K562 (cell line): ENCODE measurements around the gene MFF.

Experiments used
- KLF1 ChIP-seq: fragments of 450-650 bp; IDR thresholded peaks from 2 replicates; pipeline ENCODE4 v1.6.1; 2016; ENCODE audit warnings: missing genetic modification characterization, missing compliant biosample characterization
- MYC ChIP-seq, 2 experiments: fragments of 250-450 bp in 1 of 2; sonication (Bioruptor Pico) in 1 of 2; IDR thresholded peaks; 2 replicates each; pipeline versions ENCODE4 v1.5.1 to v1.6.1; 2012 to 2021; ENCODE audit warnings: low read depth in 2 of 2, borderline replicate concordance in 1 of 2, improper control_type of control experiment in 1 of 2, low read length in 1 of 2, mild to moderate bottlenecking in 1 of 2, moderate library complexity in 1 of 2
- POLR2A ChIP-seq: fragments of 450-650 bp; conservative IDR thresholded peaks from 2 replicates; pipeline ENCODE4 v1.6.1; 2016
- TAF15 ChIP-seq: fragments of 200-400 bp; formaldehyde crosslinking; IDR thresholded peaks from 2 replicates; pipeline ENCODE4 v1.6.1; 2017; ENCODE audit warnings: mild to moderate bottlenecking, low read depth, low read length, moderate library complexity
- TF ChIP-seq, protein P1 (sequence below), 3 experiments: IDR thresholded peaks in 2 of 3; conservative IDR thresholded peaks in 1 of 3; 2 replicates each; pipeline ENCODE4 v1.5.1; 2011 to 2012; ENCODE audit warnings: low read length in 3 of 3, mild to moderate bottlenecking in 3 of 3, control low read depth in 2 of 3, improper control_type of control experiment in 1 of 3, inconsistent platforms in 1 of 3, low read depth in 1 of 3, mixed read lengths in 1 of 3, moderate library complexity in 1 of 3; ENCODE audit not compliant: insufficient read depth in 2 of 3
- TF ChIP-seq, protein P2 (sequence below): sonication (generic); formaldehyde crosslinking; IDR thresholded peaks from 2 replicates; pipeline ENCODE4 v1.8.1; 2023; ENCODE audit warnings: mild to moderate bottlenecking, missing genetic modification reagents

DNA sequence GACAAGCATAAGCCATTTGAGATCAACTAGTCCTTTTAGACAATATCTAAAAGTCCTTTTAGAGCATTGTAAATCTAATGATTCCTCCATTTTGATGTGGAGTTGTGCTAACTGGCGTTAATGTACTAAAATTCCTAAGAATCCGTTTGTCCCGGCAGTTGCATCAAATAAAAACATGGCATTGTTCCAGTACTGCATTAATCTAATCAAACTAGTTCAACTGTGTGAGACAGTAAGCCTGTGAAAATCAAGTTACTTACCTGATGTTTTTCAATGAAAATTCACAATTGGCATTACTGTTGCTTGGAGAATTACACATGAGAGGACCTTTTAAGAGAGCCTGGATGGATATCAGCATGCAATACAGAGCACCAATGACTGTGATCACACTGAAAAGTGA, 40.8 kb downstream of the MFF start:
- TF ChIP-seq MYC (IDR thresholded peaks at IDR 0.05; ENCODE audit: low read depth, low read length) (no peak), MYC (CRISPR knock-in tag; IDR thresholded peaks at IDR 0.05; ENCODE audit: borderline replicate concordance, low read depth) (no peak), KLF1 (tag) (no peak), TAF15 (no peak), POLR2A (no peak)
- TF ChIP-seq, protein P1, sequence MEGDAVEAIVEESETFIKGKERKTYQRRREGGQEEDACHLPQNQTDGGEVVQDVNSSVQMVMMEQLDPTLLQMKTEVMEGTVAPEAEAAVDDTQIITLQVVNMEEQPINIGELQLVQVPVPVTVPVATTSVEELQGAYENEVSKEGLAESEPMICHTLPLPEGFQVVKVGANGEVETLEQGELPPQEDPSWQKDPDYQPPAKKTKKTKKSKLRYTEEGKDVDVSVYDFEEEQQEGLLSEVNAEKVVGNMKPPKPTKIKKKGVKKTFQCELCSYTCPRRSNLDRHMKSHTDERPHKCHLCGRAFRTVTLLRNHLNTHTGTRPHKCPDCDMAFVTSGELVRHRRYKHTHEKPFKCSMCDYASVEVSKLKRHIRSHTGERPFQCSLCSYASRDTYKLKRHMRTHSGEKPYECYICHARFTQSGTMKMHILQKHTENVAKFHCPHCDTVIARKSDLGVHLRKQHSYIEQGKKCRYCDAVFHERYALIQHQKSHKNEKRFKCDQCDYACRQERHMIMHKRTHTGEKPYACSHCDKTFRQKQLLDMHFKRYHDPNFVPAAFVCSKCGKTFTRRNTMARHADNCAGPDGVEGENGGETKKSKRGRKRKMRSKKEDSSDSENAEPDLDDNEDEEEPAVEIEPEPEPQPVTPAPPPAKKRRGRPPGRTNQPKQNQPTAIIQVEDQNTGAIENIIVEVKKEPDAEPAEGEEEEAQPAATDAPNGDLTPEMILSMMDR (IDR thresholded peaks at IDR 0.05 in 2 of 3, conservative IDR thresholded peaks at IDR 0.05 in 1 of 3; ENCODE audit: insufficient read depth in 2 of 3, low read depth in 1 of 3, low read length in 3 of 3), result no peak
- TF ChIP-seq, protein P2, sequence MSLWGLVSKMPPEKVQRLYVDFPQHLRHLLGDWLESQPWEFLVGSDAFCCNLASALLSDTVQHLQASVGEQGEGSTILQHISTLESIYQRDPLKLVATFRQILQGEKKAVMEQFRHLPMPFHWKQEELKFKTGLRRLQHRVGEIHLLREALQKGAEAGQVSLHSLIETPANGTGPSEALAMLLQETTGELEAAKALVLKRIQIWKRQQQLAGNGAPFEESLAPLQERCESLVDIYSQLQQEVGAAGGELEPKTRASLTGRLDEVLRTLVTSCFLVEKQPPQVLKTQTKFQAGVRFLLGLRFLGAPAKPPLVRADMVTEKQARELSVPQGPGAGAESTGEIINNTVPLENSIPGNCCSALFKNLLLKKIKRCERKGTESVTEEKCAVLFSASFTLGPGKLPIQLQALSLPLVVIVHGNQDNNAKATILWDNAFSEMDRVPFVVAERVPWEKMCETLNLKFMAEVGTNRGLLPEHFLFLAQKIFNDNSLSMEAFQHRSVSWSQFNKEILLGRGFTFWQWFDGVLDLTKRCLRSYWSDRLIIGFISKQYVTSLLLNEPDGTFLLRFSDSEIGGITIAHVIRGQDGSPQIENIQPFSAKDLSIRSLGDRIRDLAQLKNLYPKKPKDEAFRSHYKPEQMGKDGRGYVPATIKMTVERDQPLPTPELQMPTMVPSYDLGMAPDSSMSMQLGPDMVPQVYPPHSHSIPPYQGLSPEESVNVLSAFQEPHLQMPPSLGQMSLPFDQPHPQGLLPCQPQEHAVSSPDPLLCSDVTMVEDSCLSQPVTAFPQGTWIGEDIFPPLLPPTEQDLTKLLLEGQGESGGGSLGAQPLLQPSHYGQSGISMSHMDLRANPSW (CRISPR knock-in tag), result no peak
